ENCODE results near the gene KMT2C.

Gene KMT2C

DNA sequence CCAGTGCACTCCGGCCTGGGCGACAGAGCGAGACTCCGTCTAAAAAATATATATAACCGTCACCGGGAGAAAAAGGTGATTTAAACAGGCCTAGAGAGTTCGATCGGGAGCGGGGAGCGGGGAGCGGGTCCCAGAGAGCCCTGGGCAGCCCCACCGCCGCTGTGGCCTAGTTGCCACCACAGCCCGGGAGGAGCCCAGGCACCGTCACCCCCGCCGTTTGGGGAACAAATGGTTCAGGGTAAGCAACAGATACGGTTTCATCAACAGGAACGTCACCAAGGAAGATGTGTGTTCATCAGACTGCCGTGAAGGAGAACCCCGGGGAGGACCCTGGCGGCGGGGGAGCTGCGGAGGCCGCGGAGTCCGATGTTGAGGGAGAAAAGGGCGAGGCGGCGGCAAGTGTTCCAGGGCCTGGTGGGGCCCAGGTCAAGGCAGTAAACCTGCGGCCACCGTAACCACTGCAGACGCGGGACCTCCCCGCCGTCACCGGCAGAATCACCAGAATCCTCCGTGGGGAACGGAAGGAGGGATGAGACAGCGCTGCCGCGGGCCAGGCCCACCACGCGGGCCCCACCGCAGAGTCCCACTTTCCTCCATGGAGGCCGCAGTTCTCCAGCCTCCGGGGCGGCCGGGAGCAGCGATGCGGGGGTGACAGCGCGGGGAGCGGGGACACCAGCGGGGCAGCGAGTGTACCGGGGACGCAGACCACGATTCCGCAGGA is 306.9 kb downstream of the KMT2C start:
- H3K27ac ChIP-seq = no peak overlapping the region
- no peak for TF ChIP-seq CTCF (conservative IDR thresholded peaks at IDR 0.05)

GRCh38 chr7:152128252-152128651 is 307.6 kb downstream of the KMT2C start:
- H3K27ac ChIP-seq = no peak overlapping the region
- TF ChIP-seq CTCF (conservative IDR thresholded peaks at IDR 0.05) = no peak

- no peak for TF ChIP-seq CTCF (conservative IDR thresholded peaks at IDR 0.05)
- H3K27ac ChIP-seq = no peak overlapping the region
Measured at GRCh38 chr7:152127229-152127628, 308.6 kb downstream of the KMT2C start.

- H3K27ac ChIP-seq = no peak overlapping the region
- TF ChIP-seq CTCF (conservative IDR thresholded peaks at IDR 0.05) = no peak
Measured at GRCh38 chr7:152126741-152127140, 309.1 kb downstream of the KMT2C start.

DNA sequence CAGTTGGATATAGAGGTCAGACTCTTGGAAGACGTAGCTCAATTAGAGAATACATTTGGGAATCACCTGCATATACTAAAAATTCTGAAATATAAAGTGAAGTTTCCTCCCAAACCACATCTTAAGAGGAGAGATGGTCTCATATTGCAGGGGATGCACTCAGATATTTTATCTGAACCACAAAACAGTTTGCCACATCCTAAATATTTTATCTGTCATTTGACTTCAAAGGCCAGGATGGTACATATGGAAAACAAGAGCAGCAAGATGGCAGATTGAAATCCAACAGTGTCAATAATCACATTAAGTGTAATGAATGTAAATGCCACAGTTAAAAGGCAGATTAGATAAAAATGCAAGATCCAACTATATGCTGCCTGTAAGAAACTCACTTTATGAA is 313.3 kb downstream of the KMT2C start:
- no peak for TF ChIP-seq CTCF (conservative IDR thresholded peaks at IDR 0.05)
- H3K27ac ChIP-seq = no peak overlapping the region

GRCh38 chr7:152121432-152121831 is 314.4 kb downstream of the KMT2C start:
- no peak for TF ChIP-seq CTCF (conservative IDR thresholded peaks at IDR 0.05)

GRCh38 chr7:152120776-152121175 is 315.0 kb downstream of the KMT2C start:
- no peak for TF ChIP-seq CTCF (conservative IDR thresholded peaks at IDR 0.05)
- H3K27ac ChIP-seq = no peak overlapping the region

More at GRCh38 chr7:152121432-152121831, 314.4 kb downstream of the KMT2C start:
- H3K27ac ChIP-seq = no peak overlapping the region

Measured in VCaP (cell line).